Heart left ventricle (tissue), 16 donors: ENCODE measurements around the gene KRTAP9-6. TPM values are rescaled to one million over a fixed set of nuclear protein-coding genes. Genes with fewer than 3 reads are reported as not detected.
"Not testable (repeated sequence)": the region's sequence is repeated elsewhere in the genome, so short reads cannot be mapped to it uniquely, and the experiment has no call there.

Experiments
- ATAC-seq, 4 donors: fragments of 200-7000 bp; cut with Tn5 transposase; one replicate each; pipeline ENCODE4 v1.9.1; 2020 to 2022; ENCODE audit warnings: moderate library complexity in 4 of 4, mild to moderate bottlenecking in 3 of 4, moderate number of reproducible peaks in 1 of 4
- DNase-seq, 5 donors: peaks; one replicate each; pipeline ENCODE4 v3.0.0-alpha.2; 2020
- H3K27ac ChIP-seq, 12 donors: fragments of 200-600 bp; sonication (generic) in 4 of 12; one replicate each; pipeline versions ENCODE4 v1.5.0 to v1.8.0; 2016 to 2022; ENCODE audit warnings: mild to moderate bottlenecking in 2 of 12
- H3K27me3 ChIP-seq, 9 donors: fragments of 200-600 bp; sonication (generic) in 2 of 9; one replicate each; pipeline versions ENCODE4 v1.5.1 to v1.8.0; 2016 to 2022; ENCODE audit warnings: mild to moderate bottlenecking in 3 of 9
- H3K36me3 ChIP-seq, 9 donors: fragments of 200-600 bp; sonication (generic) in 2 of 9; one replicate each; pipeline versions ENCODE4 v1.5.0 to v1.8.0; 2018 to 2022; ENCODE audit warnings: mild to moderate bottlenecking in 2 of 9
- H3K4me1 ChIP-seq, 12 donors: fragments of 200-600 bp; sonication (generic) in 4 of 12; one replicate each; pipeline versions ENCODE4 v1.5.0 to v1.8.0; 2016 to 2022; ENCODE audit warnings: mild to moderate bottlenecking in 3 of 12
- H3K4me3 ChIP-seq, 12 donors: fragments of 200-600 bp; sonication (generic) in 4 of 12; one replicate each; pipeline versions ENCODE4 v1.5.0 to v1.8.0; 2017 to 2022; ENCODE audit warnings: mild to moderate bottlenecking in 9 of 12, moderate library complexity in 4 of 12
- H3K9me3 ChIP-seq, 12 donors: fragments of 200-600 bp; sonication (generic) in 4 of 12; one replicate each; pipeline versions ENCODE4 v1.5.0 to v1.8.0; 2016 to 2022; ENCODE audit warnings: mild to moderate bottlenecking in 1 of 12
- POLR2A ChIP-seq, 2 donors: fragments of 450-650 bp; IDR thresholded peaks; one replicate each; pipeline ENCODE4 v1.6.1; 2017; ENCODE audit warnings: antibody characterized with exemption in 2 of 2, mild to moderate bottlenecking in 2 of 2, moderate library complexity in 2 of 2
- WGBS, 4 donors: extraction: QIAGEN DNeasy Blood & Tissue Kit in 2 of 4; methylation state at CpG; one replicate each; pipeline versions ENCODE4 v1.1.5 to v1.1.7; 2013 to 2018; 5-methylcytosine and 5-hydroxymethylcytosine counted together
- intact Hi-C, 10 donors: fragments of 100-400 bp; cut with DNase I; formaldehyde crosslinking; loops; one replicate each; pipeline versions ENCODE4 v1.11.1 to v1.14.2; 2022
- polyA plus RNA-seq, 2 donors: library from polyadenylated mRNA; stranded (reverse); fragments of 200-250 nt; gene quantifications; one replicate each; pipeline ENCODE4 v1.2.3, GENCODE V29; 2013
- total RNA-seq, 9 donors: library from RNA; depleted of rRNA in 2 of 9; stranded (reverse); fragments of >200 nt in 2 of 9; fragmentation: NEBNext Ultra II Directional in 3 of 9; extraction: Animal tissue kit (Norgen Biotek cat#: 25700) in 3 of 9; gene quantifications; one replicate each; pipeline versions ENCODE4 v1.1.0 to v1.2.4, GENCODE V29; 2016 to 2023
- TF ChIP-seq, protein P1 (sequence below), 12 donors: fragments of 200-600 bp; sonication (generic) in 4 of 12; IDR thresholded peaks; one replicate each; pipeline versions ENCODE4 v1.5.0 to v1.8.0; 2018 to 2022; ENCODE audit warnings: antibody characterized with exemption in 12 of 12, mild to moderate bottlenecking in 5 of 12
- donor health status: ischemic (EF 13 %, LVEDD 7.1; RV severe dilation, severe dysfunction).
- donor health status: healthy with polysubstance abuse.
- donor health status: DM: no; HTN: yes; CAD: no.
- donor health status: DM: no; HTN: no; CAD: no.
- donor health status: ischemic (EF 25% LVEDD 6.9; RV normal size, moderate dysfunction).
- donor health status: ischemic (EF 25% LVEDD 5.7; RV mildly dilated, moderate dysfunction).
- donor health status: healthy.
- donor health status: DM: yes; HTN: yes; CAD: no.
- donor health status: ischemic (EF 35%, LVEDD 5.7; RV mildly dilated, moderate dysfunction).
- donor health status: nonischemic (EF 11% LVEDD 7.7; RV severe dilation, severe dysfunction).
- donor health status: DM: yes; HTN: yes; CAD: no.
- donor health status: PGD.
- donor health status: ischemic (EF 29% LVEDD 5.4; RV normal size, mild dysfunction).
- donor health status: nonischemic (EF 23%, LVEDD 6.1; RV moderate dilation, normal function).

KRTAP9-6 gene
- total and polyA plus RNA-seq, 11 donors: not detected

GRCh38 chr17:41271858-41272257 lies 6.7 kb downstream of the KRTAP9-6 start:
- Histone ChIP-seq H3K27ac (no peak overlapping the region), H3K27me3 (peaks cover 0 to 10% (median 0%) of the 10 kb centered on the region in 9 donors), H3K36me3 (no peaks in the 10 kb centered on the region), H3K4me1 (no peaks in the 10 kb centered on the region), H3K4me3 (no peak overlapping the region), H3K9me3 (no peaks in the 10 kb centered on the region)
- WGBS, 4 donors: 51 to 55% (median 54%) methylated on average over 1 of the region's 1 CpG; no CpG with 5 or more reads in 1 of the 4 donors
- intact Hi-C loops: no loop called here
- ATAC-seq: no peak
- DNase-seq: no peak
- TF ChIP-seq POLR2A (IDR thresholded peaks at IDR 0.05): no peak
- TF ChIP-seq, protein P1, sequence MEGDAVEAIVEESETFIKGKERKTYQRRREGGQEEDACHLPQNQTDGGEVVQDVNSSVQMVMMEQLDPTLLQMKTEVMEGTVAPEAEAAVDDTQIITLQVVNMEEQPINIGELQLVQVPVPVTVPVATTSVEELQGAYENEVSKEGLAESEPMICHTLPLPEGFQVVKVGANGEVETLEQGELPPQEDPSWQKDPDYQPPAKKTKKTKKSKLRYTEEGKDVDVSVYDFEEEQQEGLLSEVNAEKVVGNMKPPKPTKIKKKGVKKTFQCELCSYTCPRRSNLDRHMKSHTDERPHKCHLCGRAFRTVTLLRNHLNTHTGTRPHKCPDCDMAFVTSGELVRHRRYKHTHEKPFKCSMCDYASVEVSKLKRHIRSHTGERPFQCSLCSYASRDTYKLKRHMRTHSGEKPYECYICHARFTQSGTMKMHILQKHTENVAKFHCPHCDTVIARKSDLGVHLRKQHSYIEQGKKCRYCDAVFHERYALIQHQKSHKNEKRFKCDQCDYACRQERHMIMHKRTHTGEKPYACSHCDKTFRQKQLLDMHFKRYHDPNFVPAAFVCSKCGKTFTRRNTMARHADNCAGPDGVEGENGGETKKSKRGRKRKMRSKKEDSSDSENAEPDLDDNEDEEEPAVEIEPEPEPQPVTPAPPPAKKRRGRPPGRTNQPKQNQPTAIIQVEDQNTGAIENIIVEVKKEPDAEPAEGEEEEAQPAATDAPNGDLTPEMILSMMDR (IDR thresholded peaks at IDR 0.05): no peak

GRCh38 chr17:41275648-41276190 lies 10.5 kb downstream of the KRTAP9-6 start, which contains the start of gene KRTAP9-7:
Gene KRTAP9-7, plus strand, starts transcription at chr17:41275698. Its CDS starts 0 bp downstream, at chr17:41275698.
- intact Hi-C loops: loop anchor here in 1 of 10 donors (2.0 kb wide), 1 partner anchor 13 kb away; no protein-coding TSS in a partner anchor
- not testable (repeated sequence) for H3K36me3 ChIP-seq, H3K4me3 ChIP-seq, ATAC-seq, H3K27ac ChIP-seq, H3K4me1 ChIP-seq, H3K9me3 ChIP-seq
- WGBS, 4 donors: 71 to 100% (median 74%) methylated on average over 1 to 3 of the region's 3 CpGs; no CpG with 5 or more reads in 1 of the 4 donors
- peak in 1 of 5 donors; percentile 37 for DNase-seq
- H3K27me3 ChIP-seq: peaks cover 0 to 16% (median 0%) of the 10 kb centered on the region in 9 donors

DNA sequence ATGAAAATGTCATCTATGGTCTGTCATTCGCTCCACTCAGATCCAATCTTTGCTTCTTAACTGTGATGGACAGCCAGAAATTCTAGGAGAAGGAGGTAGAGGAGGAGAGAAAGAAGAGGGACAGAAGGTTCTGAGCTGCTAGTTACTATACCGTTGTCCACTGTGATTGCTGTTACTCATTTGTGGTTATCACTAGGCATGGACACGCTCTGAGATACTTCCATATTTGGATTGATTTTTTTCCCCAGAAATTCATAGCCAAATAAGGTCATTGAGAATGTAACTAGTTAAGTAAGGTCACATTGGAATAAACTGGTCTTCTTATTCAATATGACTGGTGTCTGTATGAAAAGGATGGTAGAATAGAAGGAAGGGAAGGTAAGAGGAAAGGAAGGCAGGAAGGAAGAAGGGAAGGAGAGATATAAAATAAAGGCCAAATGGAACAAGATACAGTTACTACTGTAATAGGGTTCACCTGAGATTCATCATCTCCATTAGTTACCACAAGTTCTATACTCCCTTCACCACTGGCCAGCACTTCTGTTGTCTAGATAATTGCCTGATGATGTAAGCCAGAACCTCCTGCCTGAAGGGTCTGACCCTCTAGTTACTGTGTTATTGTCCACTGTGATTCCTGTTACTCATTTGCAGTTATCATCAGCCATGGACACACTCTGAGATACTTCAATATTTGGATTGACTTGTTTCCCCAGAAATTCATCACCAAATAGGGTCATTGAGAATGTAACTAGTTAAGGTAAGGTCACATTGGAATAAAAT lies 13.2 kb downstream of the KRTAP9-6 start:
- intact Hi-C loops: no loop called here
- H3K9me3 ChIP-seq: peaks cover 0 to 3% (median 0%) of the 10 kb centered on the region in 12 donors
- no peaks in the 10 kb centered on the region for H3K4me1 ChIP-seq
- H3K27me3 ChIP-seq: peaks cover 0 to 22% (median 0%) of the 10 kb centered on the region in 9 donors
- DNase-seq: no peak
- no peaks in the 10 kb centered on the region for H3K36me3 ChIP-seq
- 78 to 85% (median 83%) methylated on average over 3 of the region's 3 CpGs for WGBS, 4 donors
- H3K27ac ChIP-seq: no peak overlapping the region
- TF ChIP-seq POLR2A (IDR thresholded peaks at IDR 0.05): no peak
- TF ChIP-seq, protein P1 (IDR thresholded peaks at IDR 0.05): no peak
- ATAC-seq: no peak
- H3K4me3 ChIP-seq: no peak overlapping the region

DNA sequence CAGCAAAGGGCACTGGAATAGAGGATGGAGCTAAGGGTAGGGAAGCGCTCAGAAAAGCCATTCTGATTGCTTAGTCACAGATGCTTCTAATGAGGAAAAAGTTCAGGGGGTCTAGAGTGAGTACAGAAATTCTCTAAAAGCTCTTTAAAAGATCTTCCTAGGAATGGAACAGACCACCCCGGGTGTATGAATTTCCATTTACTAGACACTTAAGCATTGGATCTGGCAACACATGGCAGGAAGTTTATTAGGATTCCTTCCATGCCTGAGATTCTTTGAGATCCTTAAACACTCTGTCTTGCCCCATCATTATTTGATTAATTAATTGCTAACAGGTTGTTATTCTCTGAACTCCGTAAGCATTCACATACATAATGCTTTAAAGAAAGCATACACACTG lies 18.9 kb downstream of the KRTAP9-6 start:
- Histone ChIP-seq H3K27ac (no peak overlapping the region), H3K27me3 (peaks cover 0 to 19% (median 0%) of the 10 kb centered on the region in 9 donors), H3K9me3 (peaks cover 0 to 3% (median 0%) of the 10 kb centered on the region in 12 donors), H3K4me1 (no peaks in the 10 kb centered on the region), H3K4me3 (no peak overlapping the region), H3K36me3 (no peaks in the 10 kb centered on the region)
- TF ChIP-seq, protein P1 (IDR thresholded peaks at IDR 0.05): no peak
- ATAC-seq (no peak), DNase-seq (no peak)
- WGBS, 4 donors: 50 to 58% (median 53%) methylated on average over 3 of the region's 3 CpGs
- intact Hi-C loops: no loop called here
